Glomerular endothelial cell (primary cell): ENCODE measurements around the gene KNDC1. TPM values are rescaled to one million over a fixed set of nuclear protein-coding genes. Genes with fewer than 3 reads are reported as not detected.
"Not testable (repeated sequence)": the region's sequence is repeated elsewhere in the genome, so short reads cannot be mapped to it uniquely, and the experiment has no call there.

Source experiments
- DNase-seq: peaks from one replicate; pipeline ENCODE4 v3.0.0-alpha.2; 2011; ENCODE audit warnings: low read depth, low spot score; ENCODE audit errors: extremely low read depth
- total RNA-seq: library from RNA; depleted of rRNA; stranded (reverse); fragments of >200 nt; gene quantifications from 2 replicates; pipeline ENCODE4 v1.2.3, GENCODE V29; 2015

KNDC1 gene
- not detected in 2 replicates for total RNA-seq

- DNase-seq, result no peak
These were observed at the start of gene KNDC1 for GRCh38 chr10:133159950-133160825. Gene KNDC1 (plus strand): TSS chr10:133160219. CDS start chr10:133160468, 249 bp downstream.

GRCh38 chr10:133110609-133111275, 49.3 kb upstream of the KNDC1 start:
- DNase-seq, result peak; percentile 23

- not testable (repeated sequence) for DNase-seq
These were observed 48.4 kb upstream of the KNDC1 start for GRCh38 chr10:133111640-133112039.

- no peak for DNase-seq
These were observed 46.7 kb upstream of the KNDC1 start for GRCh38 chr10:133113146-133113830.

- DNase-seq, result no peak
These were observed 46.2 kb upstream of the KNDC1 start for GRCh38 chr10:133113847-133114246.

- DNase-seq, result no peak
These were observed 45.8 kb upstream of the KNDC1 start for GRCh38 chr10:133114251-133114650.

GRCh38 chr10:133114726-133115452, 45.1 kb upstream of the KNDC1 start:
- no peak for DNase-seq

- DNase-seq, result no peak
These were observed 44.6 kb upstream of the KNDC1 start for GRCh38 chr10:133115453-133115842.

GRCh38 chr10:133115976-133116375, 44.0 kb upstream of the KNDC1 start:
- DNase-seq, result no peak

GRCh38 chr10:133116455-133116854, 43.6 kb upstream of the KNDC1 start:
- DNase-seq, result no peak

- DNase-seq, result no peak
These were observed 42.9 kb upstream of the KNDC1 start for GRCh38 chr10:133117036-133117687.

GRCh38 chr10:133117688-133118071, 42.3 kb upstream of the KNDC1 start:
- no peak for DNase-seq

- no peak for DNase-seq
These were observed 38.5 kb upstream of the KNDC1 start for GRCh38 chr10:133121479-133121878.

- DNase-seq, result no peak
These were observed 37.7 kb upstream of the KNDC1 start for GRCh38 chr10:133122171-133122935.

GRCh38 chr10:133123050-133123745, 36.8 kb upstream of the KNDC1 start:
- DNase-seq, result no peak

- no peak for DNase-seq
These were observed 36.2 kb upstream of the KNDC1 start for GRCh38 chr10:133123746-133124356.

GRCh38 chr10:133124357-133125211, 35.4 kb upstream of the KNDC1 start:
- no peak for DNase-seq

- DNase-seq, result no peak
These were observed 34.1 kb upstream of the KNDC1 start for GRCh38 chr10:133125901-133126300.
